Endothelial cell (in vitro differentiated cells): ENCODE results near the gene MADCAM1. TPM values are rescaled to one million over a fixed set of nuclear protein-coding genes. Genes with fewer than 3 reads are reported as not detected.

Experiments
- DNase-seq: peaks from one replicate; pipeline ENCODE4 v3.0.0; 2021; ENCODE audit warnings: low spot score
- H3K27ac Mint-ChIP-seq: one replicate; pipeline ENCODE4 v1.8.0; 2021; ENCODE audit warnings: mixed read lengths, inconsistent platforms; ENCODE audit not compliant: unreplicated experiment
- H3K27me3 Mint-ChIP-seq: one replicate; pipeline ENCODE4 v1.8.0; 2021; ENCODE audit warnings: mild to moderate bottlenecking, moderate library complexity, mixed read lengths, inconsistent platforms; ENCODE audit not compliant: unreplicated experiment
- H3K36me3 Mint-ChIP-seq: one replicate; pipeline ENCODE4 v1.8.0; 2021; ENCODE audit warnings: mild to moderate bottlenecking, low read depth, mixed read lengths, inconsistent platforms; ENCODE audit not compliant: unreplicated experiment
- H3K4me1 Mint-ChIP-seq: one replicate; pipeline ENCODE4 v1.8.0; 2021; ENCODE audit warnings: mild to moderate bottlenecking, mixed read lengths, inconsistent platforms; ENCODE audit not compliant: unreplicated experiment
- H3K4me3 Mint-ChIP-seq: one replicate; pipeline ENCODE4 v1.8.0; 2021; ENCODE audit warnings: mild to moderate bottlenecking, mixed read lengths, inconsistent platforms; ENCODE audit not compliant: unreplicated experiment
- H3K9me3 Mint-ChIP-seq: one replicate; pipeline ENCODE4 v1.8.0; 2021; ENCODE audit warnings: mixed read lengths, inconsistent platforms; ENCODE audit not compliant: unreplicated experiment
- total RNA-seq: library from RNA; stranded (reverse); fragmentation: NEBNext Ultra II Directional; extraction: Animal tissue kit (Norgen Biotek cat#: 25700); gene quantifications from one replicate; pipeline ENCODE4 v1.2.1, GENCODE V29; 2021; ENCODE audit not compliant: unreplicated experiment
- TF ChIP-seq, protein P1 (sequence below): fragments of 200-600 bp; sonication (generic); IDR thresholded peaks from one replicate; pipeline ENCODE4 v1.5.0; 2021; ENCODE audit warnings: antibody characterized with exemption; ENCODE audit not compliant: unreplicated experiment

Gene MADCAM1
- total RNA-seq, 1 donor from 2014 or later, result 6.5 TPM

GRCh38 chr19:467554-467953 lies 28.7 kb upstream of the MADCAM1 start:
- TF ChIP-seq, protein P1, sequence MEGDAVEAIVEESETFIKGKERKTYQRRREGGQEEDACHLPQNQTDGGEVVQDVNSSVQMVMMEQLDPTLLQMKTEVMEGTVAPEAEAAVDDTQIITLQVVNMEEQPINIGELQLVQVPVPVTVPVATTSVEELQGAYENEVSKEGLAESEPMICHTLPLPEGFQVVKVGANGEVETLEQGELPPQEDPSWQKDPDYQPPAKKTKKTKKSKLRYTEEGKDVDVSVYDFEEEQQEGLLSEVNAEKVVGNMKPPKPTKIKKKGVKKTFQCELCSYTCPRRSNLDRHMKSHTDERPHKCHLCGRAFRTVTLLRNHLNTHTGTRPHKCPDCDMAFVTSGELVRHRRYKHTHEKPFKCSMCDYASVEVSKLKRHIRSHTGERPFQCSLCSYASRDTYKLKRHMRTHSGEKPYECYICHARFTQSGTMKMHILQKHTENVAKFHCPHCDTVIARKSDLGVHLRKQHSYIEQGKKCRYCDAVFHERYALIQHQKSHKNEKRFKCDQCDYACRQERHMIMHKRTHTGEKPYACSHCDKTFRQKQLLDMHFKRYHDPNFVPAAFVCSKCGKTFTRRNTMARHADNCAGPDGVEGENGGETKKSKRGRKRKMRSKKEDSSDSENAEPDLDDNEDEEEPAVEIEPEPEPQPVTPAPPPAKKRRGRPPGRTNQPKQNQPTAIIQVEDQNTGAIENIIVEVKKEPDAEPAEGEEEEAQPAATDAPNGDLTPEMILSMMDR, result no peak
- H3K27ac Mint-ChIP-seq, result no peak overlapping the region
- no peak for DNase-seq
- no peaks in the 10 kb centered on the region for H3K9me3 Mint-ChIP-seq
- no peak overlapping the region for H3K4me3 Mint-ChIP-seq
- H3K27me3 Mint-ChIP-seq, result peaks cover 2% of the 10 kb centered on the region
- no peaks in the 10 kb centered on the region for H3K36me3 Mint-ChIP-seq
- no peaks in the 10 kb centered on the region for H3K4me1 Mint-ChIP-seq

GRCh38 chr19:468587-469256 lies 27.6 kb upstream of the MADCAM1 start:
- H3K4me1 Mint-ChIP-seq, result no peaks in the 10 kb centered on the region
- no peak overlapping the region for H3K4me3 Mint-ChIP-seq
- H3K27ac Mint-ChIP-seq, result no peak overlapping the region
- DNase-seq, result no peak
- H3K9me3 Mint-ChIP-seq, result no peaks in the 10 kb centered on the region
- peaks cover 2% of the 10 kb centered on the region for H3K27me3 Mint-ChIP-seq
- no peaks in the 10 kb centered on the region for H3K36me3 Mint-ChIP-seq
- TF ChIP-seq, protein P1, result no peak

GRCh38 chr19:469833-470232 lies 26.5 kb upstream of the MADCAM1 start:
- H3K36me3 Mint-ChIP-seq, result no peaks in the 10 kb centered on the region
- TF ChIP-seq, protein P1, result no peak
- no peak overlapping the region for H3K4me3 Mint-ChIP-seq
- H3K27ac Mint-ChIP-seq, result no peak overlapping the region
- DNase-seq, result no peak
- H3K4me1 Mint-ChIP-seq, result no peaks in the 10 kb centered on the region
- no peaks in the 10 kb centered on the region for H3K27me3 Mint-ChIP-seq
- H3K9me3 Mint-ChIP-seq, result no peaks in the 10 kb centered on the region

- no peaks in the 10 kb centered on the region for H3K27me3 Mint-ChIP-seq
- H3K4me1 Mint-ChIP-seq, result no peaks in the 10 kb centered on the region
- DNase-seq, result no peak
- H3K27ac Mint-ChIP-seq, result no peak overlapping the region
- no peaks in the 10 kb centered on the region for H3K36me3 Mint-ChIP-seq
- TF ChIP-seq, protein P1, result no peak
- H3K9me3 Mint-ChIP-seq, result no peaks in the 10 kb centered on the region
- H3K4me3 Mint-ChIP-seq, result no peak overlapping the region
Observed at GRCh38 chr19:470701-471100, 25.6 kb upstream of the MADCAM1 start.

DNA sequence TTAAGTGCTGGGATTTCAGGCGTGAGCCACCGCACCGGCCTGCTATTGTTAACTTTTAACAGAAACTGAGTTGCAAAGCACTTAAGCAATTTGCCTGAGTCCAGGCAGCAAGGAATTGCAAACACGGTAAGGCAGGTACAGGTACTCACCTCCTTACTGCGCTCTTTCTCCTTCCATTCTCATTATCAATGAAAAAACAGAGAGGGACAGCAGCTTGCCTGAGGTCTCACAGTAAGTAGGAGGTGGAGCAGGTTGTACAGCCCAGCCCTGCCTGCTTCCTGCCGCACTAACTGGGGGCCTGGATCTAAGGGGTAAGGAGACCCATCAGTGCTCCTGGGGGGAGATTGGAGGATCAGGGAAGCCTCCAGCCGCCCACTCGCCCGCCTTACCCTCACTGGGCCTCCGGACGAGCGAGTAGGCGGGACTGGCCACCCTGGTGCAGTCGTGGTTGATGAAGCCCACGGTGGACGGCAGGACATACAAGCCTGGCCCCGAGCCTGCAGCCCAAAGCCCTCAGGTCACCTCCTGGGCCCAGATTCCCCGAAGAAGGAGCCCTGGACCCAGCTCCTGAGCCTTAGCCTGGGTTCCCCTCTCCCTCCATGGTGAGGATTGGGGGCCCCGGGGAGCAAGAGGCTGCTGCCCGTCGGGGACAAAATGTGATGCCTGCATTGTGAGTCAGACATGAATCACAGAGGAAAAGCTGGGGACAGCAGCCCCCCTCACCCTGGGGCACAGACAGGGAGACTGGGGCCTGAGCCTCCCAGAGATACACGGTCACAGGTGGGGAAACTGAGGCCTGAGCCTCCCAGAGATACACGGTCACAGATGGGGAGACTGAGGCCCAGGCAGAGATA lies 24.1 kb upstream of the MADCAM1 start:
- Mint-ChIP-seq H3K4me1 (no peaks in the 10 kb centered on the region), H3K27me3 (peaks cover 1% of the 10 kb centered on the region), H3K4me3 (no peak overlapping the region), H3K36me3 (no peaks in the 10 kb centered on the region), H3K27ac (no peak overlapping the region), H3K9me3 (no peaks in the 10 kb centered on the region)
- TF ChIP-seq, protein P1, result no peak
- DNase-seq, result no peak
